Measurements from ENCODE around the gene A1CF. TPM values are rescaled to one million over a fixed set of nuclear protein-coding genes. Genes with fewer than 3 reads are reported as not detected.

The A1CF gene
- total and polyA plus RNA-seq, 12 donors, result not detected

- no peak overlapping the region for H3K4me3 ChIP-seq
- DNase-seq (no peak), ATAC-seq (no peak)
- no peak for TF ChIP-seq CTCF (IDR thresholded peaks at IDR 0.05)
- no peaks in the 10 kb centered on the region for H3K27me3 ChIP-seq
- no peaks in the 10 kb centered on the region for H3K4me1 ChIP-seq
- H3K9me3 ChIP-seq, result no peaks in the 10 kb centered on the region
- 92 to 98% methylated on average over 2 of the region's 2 CpGs for WGBS, 2 donors
- H3K36me3 ChIP-seq, result no peaks in the 10 kb centered on the region
- intact Hi-C loops (cut with DNase I), result no loop called here
- H3K27ac ChIP-seq, result no peak overlapping the region
Observed at GRCh38 chr10:50876429-50876828, 9.0 kb downstream of the A1CF start.

- H3K9me3 ChIP-seq, result no peaks in the 10 kb centered on the region
- no peak overlapping the region for H3K27ac ChIP-seq
- no peak for ATAC-seq
- H3K36me3 ChIP-seq, result no peaks in the 10 kb centered on the region
- no peak overlapping the region for H3K4me3 ChIP-seq
- H3K4me1 ChIP-seq, result no peaks in the 10 kb centered on the region
- TF ChIP-seq CTCF (IDR thresholded peaks at IDR 0.05), result no peak
- peaks cover 0 to 13% (median 0%) of the 10 kb centered on the region in 7 donors for H3K27me3 ChIP-seq
- WGBS, 2 donors, result 68 to 71% methylated on average over 5 of the region's 5 CpGs
- intact Hi-C loops (cut with DNase I), result no loop called here
- no peak for DNase-seq
Observed at GRCh38 chr10:50874723-50875122, 10.7 kb downstream of the A1CF start.

DNA sequence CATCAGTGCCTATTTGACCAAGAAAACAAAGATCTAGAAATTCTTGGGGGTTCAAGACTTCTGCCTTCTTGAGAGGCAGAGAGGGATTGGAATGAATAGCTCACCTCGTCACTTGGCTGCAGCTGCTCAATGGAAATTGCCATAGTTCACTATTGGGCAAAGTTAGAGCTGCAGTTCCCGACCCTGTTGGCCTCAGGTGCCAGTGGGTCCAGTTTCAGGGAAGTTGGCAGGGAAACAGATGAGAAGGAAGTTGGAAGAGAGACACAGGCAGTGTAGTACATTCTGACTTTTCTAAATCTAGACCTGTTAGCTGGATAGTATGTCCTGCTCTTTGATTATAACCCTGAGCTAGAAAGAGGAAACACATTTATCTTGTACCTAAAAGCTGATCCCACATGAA is 19.1 kb downstream of the A1CF start:
- H3K36me3 ChIP-seq, result no peaks in the 10 kb centered on the region
- 55 to 70% methylated on average over 2 of the region's 2 CpGs for WGBS, 2 donors
- H3K9me3 ChIP-seq, result no peaks in the 10 kb centered on the region
- H3K4me1 ChIP-seq, result no peaks in the 10 kb centered on the region
- no peak for TF ChIP-seq CTCF (IDR thresholded peaks at IDR 0.05)
- DNase-seq (no peak), ATAC-seq (no peak)
- no peak overlapping the region for H3K27ac ChIP-seq
- intact Hi-C loops (cut with DNase I), result no loop called here
- peaks cover 0 to 26% (median 8%) of the 10 kb centered on the region in 7 donors for H3K27me3 ChIP-seq
- H3K4me3 ChIP-seq, result no peak overlapping the region

DNA sequence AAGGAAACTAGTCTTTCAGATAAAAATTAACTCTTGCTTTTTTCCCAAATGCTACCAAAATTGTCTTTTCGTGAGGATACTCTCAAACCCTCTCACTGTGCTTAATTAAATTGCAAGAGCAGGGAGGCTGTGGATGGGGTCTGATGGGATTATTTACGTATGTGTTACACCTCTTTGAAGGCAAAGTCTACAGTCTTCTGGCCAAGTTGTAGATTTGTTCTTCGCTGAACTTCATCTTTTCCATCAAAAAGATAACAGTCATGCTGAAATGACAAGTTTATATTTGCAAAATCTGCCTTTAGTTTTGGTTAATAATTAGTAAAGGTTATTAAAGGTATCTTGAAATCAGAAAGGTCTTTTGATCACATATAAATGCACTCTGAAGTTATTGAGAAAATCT is 22.7 kb downstream of the A1CF start:
- intact Hi-C loops (cut with DNase I), result no loop called here
- Histone ChIP-seq H3K4me1 (no peaks in the 10 kb centered on the region), H3K36me3 (no peaks in the 10 kb centered on the region), H3K9me3 (no peaks in the 10 kb centered on the region), H3K4me3 (no peak overlapping the region), H3K27ac (no peak overlapping the region), H3K27me3 (peaks cover 0 to 11% (median 6%) of the 10 kb centered on the region in 7 donors)
- DNase-seq (no peak), ATAC-seq (no peak)
- 59 to 71% methylated on average over 3 of the region's 3 CpGs for WGBS, 2 donors
- TF ChIP-seq CTCF (IDR thresholded peaks at IDR 0.05), result no peak

DNA sequence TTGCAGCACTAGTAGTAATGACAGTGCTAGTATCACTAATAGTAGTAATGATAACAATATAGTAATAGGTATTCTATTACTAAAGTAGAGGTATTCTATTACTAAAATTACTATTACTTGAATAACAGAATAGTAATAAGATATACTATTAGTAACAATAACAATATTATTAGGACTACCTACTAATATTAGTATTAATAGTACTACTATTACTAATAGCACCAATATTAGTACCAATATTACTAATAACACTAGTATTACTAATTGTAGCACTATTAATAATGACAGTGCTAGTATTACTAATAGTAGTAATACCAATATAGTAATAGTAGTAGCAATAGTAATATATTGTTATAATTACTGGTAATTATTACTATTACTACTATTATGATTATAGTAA is 24.1 kb downstream of the A1CF start:
- Histone ChIP-seq H3K36me3 (no peaks in the 10 kb centered on the region), H3K4me3 (no peak overlapping the region), H3K27me3 (peaks cover 0 to 10% (median 4%) of the 10 kb centered on the region in 7 donors), H3K9me3 (no peaks in the 10 kb centered on the region), H3K27ac (no peak overlapping the region), H3K4me1 (no peaks in the 10 kb centered on the region)
- ATAC-seq, result no peak
- no peak for TF ChIP-seq CTCF (IDR thresholded peaks at IDR 0.05)
- no peak for DNase-seq
- intact Hi-C loops (cut with DNase I), result no loop called here
